ENCODE data around the gene GPR89A.

GPR89A gene

DNA sequence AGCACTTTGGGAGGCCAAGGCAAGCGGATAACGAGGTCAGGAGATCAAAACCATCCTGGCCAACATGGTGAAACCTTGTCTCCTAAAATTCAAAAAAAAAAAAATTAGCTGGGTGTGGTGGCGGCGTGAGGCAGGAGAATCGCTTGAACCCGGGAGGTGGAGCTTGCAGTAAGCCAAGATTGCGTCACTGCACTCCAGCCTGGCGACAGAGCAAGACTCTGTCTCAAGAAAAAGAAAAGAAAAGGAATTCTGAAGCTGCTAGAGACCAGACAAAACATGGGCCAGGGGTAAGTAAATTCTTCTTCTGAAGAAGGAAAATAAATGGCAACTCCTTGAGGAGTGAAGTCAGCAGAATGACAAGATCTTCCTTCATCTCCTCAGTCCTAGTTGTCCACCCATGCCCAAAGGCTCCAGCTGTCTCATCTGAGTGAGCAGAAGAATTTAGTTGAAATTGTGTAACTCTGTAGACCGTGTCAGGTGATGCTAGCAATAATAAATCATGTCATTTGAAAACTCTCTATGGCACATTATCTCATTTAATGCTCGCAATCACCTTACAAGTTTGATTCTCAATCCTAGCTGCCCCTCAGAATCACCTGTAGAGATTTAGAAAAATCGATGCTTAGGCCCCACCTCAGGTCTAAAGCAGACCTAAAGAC, 85.1 kb downstream of the GPR89A start:
- TF ChIP-seq, protein P1, sequence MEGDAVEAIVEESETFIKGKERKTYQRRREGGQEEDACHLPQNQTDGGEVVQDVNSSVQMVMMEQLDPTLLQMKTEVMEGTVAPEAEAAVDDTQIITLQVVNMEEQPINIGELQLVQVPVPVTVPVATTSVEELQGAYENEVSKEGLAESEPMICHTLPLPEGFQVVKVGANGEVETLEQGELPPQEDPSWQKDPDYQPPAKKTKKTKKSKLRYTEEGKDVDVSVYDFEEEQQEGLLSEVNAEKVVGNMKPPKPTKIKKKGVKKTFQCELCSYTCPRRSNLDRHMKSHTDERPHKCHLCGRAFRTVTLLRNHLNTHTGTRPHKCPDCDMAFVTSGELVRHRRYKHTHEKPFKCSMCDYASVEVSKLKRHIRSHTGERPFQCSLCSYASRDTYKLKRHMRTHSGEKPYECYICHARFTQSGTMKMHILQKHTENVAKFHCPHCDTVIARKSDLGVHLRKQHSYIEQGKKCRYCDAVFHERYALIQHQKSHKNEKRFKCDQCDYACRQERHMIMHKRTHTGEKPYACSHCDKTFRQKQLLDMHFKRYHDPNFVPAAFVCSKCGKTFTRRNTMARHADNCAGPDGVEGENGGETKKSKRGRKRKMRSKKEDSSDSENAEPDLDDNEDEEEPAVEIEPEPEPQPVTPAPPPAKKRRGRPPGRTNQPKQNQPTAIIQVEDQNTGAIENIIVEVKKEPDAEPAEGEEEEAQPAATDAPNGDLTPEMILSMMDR (IDR thresholded peaks at IDR 0.05; ENCODE audit: low read depth, low read length, missing control alignments), result no peak
- H3K4me3 ChIP-seq (ENCODE audit: low read depth, low read length), result no peak overlapping the region
- no peak for DNase-seq (ENCODE audit: low read depth)

GRCh38 chr1:145695821-145696629, 88.2 kb downstream of the GPR89A start:
- DNase-seq (ENCODE audit: low read depth), result no peak
- TF ChIP-seq, protein P1 (IDR thresholded peaks at IDR 0.05; ENCODE audit: low read depth, low read length, missing control alignments), result no peak
- no peak overlapping the region for H3K4me3 ChIP-seq (ENCODE audit: low read depth, low read length)

DNA sequence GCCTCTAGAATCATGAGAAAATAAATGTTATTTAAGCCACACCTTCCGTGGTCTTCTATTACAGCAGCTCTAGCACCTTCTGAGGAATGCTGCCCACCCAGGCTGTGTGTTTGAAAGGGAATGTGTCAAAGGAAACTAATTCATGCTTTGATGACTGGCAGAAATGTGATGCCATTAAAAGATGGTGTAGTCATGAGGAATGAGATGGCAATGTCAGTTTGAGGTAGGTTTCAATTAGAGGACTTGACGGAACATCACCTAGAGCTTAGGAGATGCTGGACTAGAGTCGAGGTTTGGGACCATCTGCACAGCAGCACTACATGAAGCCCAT, 88.8 kb downstream of the GPR89A start:
- no peak for DNase-seq (ENCODE audit: low read depth)
- TF ChIP-seq, protein P1 (IDR thresholded peaks at IDR 0.05; ENCODE audit: low read depth, low read length, missing control alignments), result no peak

DNA sequence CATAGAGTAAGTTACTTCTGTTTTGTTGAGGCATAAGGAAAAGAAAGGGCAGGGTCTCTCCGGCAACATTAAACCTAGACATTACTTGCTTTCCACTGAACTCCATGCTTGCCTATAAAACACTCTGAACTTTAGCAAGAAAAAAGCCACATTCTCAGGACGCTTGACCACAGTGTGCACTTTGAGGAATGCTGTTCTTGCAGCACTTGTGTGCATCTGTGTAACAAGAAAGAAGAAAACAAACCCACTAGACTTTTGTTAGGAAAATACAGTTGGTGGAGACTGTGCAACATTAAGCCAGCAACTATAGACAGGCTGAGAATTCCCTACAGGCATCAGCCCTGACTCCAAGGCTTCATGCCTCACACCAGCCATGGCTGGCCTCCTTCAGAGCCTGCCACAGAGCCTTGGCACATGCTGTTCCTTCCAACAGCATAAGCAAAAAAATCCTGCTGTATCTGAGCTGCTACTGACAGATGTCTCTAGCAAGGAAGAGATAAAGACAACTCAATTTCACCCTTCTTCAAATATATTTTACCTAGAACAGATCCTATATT, 93.6 kb downstream of the GPR89A start:
- TF ChIP-seq, protein P1 (IDR thresholded peaks at IDR 0.05; ENCODE audit: low read depth, low read length, missing control alignments), result no peak
- no peak for DNase-seq (ENCODE audit: low read depth)
- H3K4me3 ChIP-seq (ENCODE audit: low read depth, low read length), result no peak overlapping the region

More for the DNA sequence above, 88.8 kb downstream of the GPR89A start:
- H3K4me3 ChIP-seq (ENCODE audit: low read depth, low read length), result no peak overlapping the region

DNA sequence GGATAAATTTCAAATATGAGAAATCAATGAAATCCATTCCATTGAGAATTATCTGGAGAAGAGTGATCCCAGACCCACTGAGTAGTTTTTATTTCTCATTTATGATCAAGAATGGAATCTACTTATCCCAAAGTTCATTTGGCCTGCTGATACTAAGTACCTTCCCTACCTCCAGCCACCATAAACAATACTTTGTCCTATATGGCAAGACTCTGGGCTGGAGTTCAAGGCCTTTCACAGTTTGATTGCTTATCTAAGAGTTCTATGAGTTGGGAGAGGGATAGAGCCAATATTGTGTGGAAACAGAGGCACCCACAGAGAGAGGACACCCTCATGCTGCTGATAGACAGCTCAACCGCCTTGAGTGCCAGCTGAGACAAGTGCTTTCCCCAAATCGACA, 94.3 kb downstream of the GPR89A start:
- DNase-seq (ENCODE audit: low read depth), result no peak
- H3K4me3 ChIP-seq (ENCODE audit: low read depth, low read length), result no peak overlapping the region
- TF ChIP-seq, protein P1 (IDR thresholded peaks at IDR 0.05; ENCODE audit: low read depth, low read length, missing control alignments), result no peak

DNA sequence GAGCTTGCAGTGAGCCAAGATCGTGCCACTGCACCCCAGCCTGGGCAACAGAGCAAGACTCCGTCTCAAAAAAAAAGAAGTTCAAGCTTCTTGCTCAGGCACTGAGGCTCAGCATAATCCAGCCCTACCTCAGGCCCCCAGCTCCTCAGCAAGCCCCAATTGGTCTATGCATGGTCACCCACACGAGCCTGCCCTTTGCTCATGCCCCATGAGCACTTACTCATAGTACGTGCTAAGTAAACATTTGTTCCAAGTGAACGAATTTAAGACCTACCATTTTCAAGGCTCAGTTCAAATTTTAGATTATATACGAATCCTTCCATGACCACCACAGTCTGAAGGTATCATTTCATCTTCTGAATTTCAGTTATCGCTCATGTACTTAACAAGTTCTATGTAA, 95.0 kb downstream of the GPR89A start:
- no peak for DNase-seq (ENCODE audit: low read depth)
- no peak overlapping the region for H3K4me3 ChIP-seq (ENCODE audit: low read depth, low read length)
- TF ChIP-seq, protein P1 (IDR thresholded peaks at IDR 0.05; ENCODE audit: low read depth, low read length, missing control alignments), result no peak

All from GM12864 (cell line).